ENCODE results near the gene MAPK10.

The MAPK10 gene

GRCh38 chr4:86007042-86007441 is 352.8 kb downstream of the MAPK10 start:
- no peak for TF ChIP-seq REST (IDR thresholded peaks at IDR 0.05; ENCODE audit: insufficient read depth in 1 of 2, low read depth in 2 of 2, low read length in 2 of 2)
- no peak for TF ChIP-seq SIN3A (IDR thresholded peaks at IDR 0.05; ENCODE audit: borderline replicate concordance, insufficient read depth, low read length)

GRCh38 chr4:86006057-86006456 is 353.8 kb downstream of the MAPK10 start:
- TF ChIP-seq SIN3A (IDR thresholded peaks at IDR 0.05; ENCODE audit: borderline replicate concordance, insufficient read depth, low read length) (no peak), POLR2AphosphoS5 (IDR thresholded peaks at IDR 0.05; ENCODE audit: low read depth, low read length) (no peak), REST (IDR thresholded peaks at IDR 0.05; ENCODE audit: insufficient read depth in 1 of 2, low read depth in 2 of 2, low read length in 2 of 2) (no peak), FOXP2 (optimal IDR thresholded peaks at IDR 0.05; ENCODE audit: borderline replicate concordance, extremely low read depth, extremely low read length, insufficient read depth) (no peak), TAF1 (IDR thresholded peaks at IDR 0.05; ENCODE audit: borderline replicate concordance, insufficient read depth, low read length) (no peak)

GRCh38 chr4:86004030-86004429 is 355.8 kb downstream of the MAPK10 start:
- TF ChIP-seq REST (IDR thresholded peaks at IDR 0.05; ENCODE audit: insufficient read depth in 1 of 2, low read depth in 2 of 2, low read length in 2 of 2) (no peak), TAF1 (IDR thresholded peaks at IDR 0.05; ENCODE audit: borderline replicate concordance, insufficient read depth, low read length) (no peak), FOXP2 (optimal IDR thresholded peaks at IDR 0.05; ENCODE audit: borderline replicate concordance, extremely low read depth, extremely low read length, insufficient read depth) (no peak), SIN3A (IDR thresholded peaks at IDR 0.05; ENCODE audit: borderline replicate concordance, insufficient read depth, low read length) (no peak), POLR2AphosphoS5 (IDR thresholded peaks at IDR 0.05; ENCODE audit: low read depth, low read length) (no peak)

- no peak for TF ChIP-seq SIN3A (IDR thresholded peaks at IDR 0.05; ENCODE audit: borderline replicate concordance, insufficient read depth, low read length)
- no peak for TF ChIP-seq FOXP2 (optimal IDR thresholded peaks at IDR 0.05; ENCODE audit: borderline replicate concordance, extremely low read depth, extremely low read length, insufficient read depth)
- no peak for TF ChIP-seq REST (IDR thresholded peaks at IDR 0.05; ENCODE audit: insufficient read depth in 1 of 2, low read depth in 2 of 2, low read length in 2 of 2)
- no peak for TF ChIP-seq POLR2AphosphoS5 (IDR thresholded peaks at IDR 0.05; ENCODE audit: low read depth, low read length)
Measured at GRCh38 chr4:86001591-86001990, 358.3 kb downstream of the MAPK10 start.

GRCh38 chr4:85995361-85995760 is 364.5 kb downstream of the MAPK10 start:
- no peak for TF ChIP-seq TAF1 (IDR thresholded peaks at IDR 0.05; ENCODE audit: borderline replicate concordance, insufficient read depth, low read length)
- no peak for TF ChIP-seq SIN3A (IDR thresholded peaks at IDR 0.05; ENCODE audit: borderline replicate concordance, insufficient read depth, low read length)
- no peak for TF ChIP-seq POLR2AphosphoS5 (IDR thresholded peaks at IDR 0.05; ENCODE audit: low read depth, low read length)
- no peak for TF ChIP-seq FOXP2 (optimal IDR thresholded peaks at IDR 0.05; ENCODE audit: borderline replicate concordance, extremely low read depth, extremely low read length, insufficient read depth)
- TF ChIP-seq REST (IDR thresholded peaks at IDR 0.05; ENCODE audit: insufficient read depth in 1 of 2, low read depth in 2 of 2, low read length in 2 of 2) = no peak

Data from PFSK-1 (cell line).